Ovary (tissue), 3 donors: ENCODE results near the gene ATP1A2.

Source experiments
- EP300 ChIP-seq: sonication (generic); formaldehyde crosslinking; IDR thresholded peaks from one replicate; pipeline ENCODE4 v1.6.1; 2017; ENCODE audit warnings: antibody characterized with exemption
- POLR2A ChIP-seq: fragments of 450-650 bp; IDR thresholded peaks from one replicate; pipeline ENCODE4 v1.6.1; 2017; ENCODE audit warnings: antibody characterized with exemption, mild to moderate bottlenecking, moderate library complexity
- TF ChIP-seq, protein P1 (sequence below), 3 donors: fragments of 450-650 bp in 2 of 3; fragments of 200-600 bp in 1 of 3; IDR thresholded peaks; one replicate each; pipeline versions ENCODE4 v1.5.1 to v1.8.0; 2016 to 2022; ENCODE audit warnings: antibody characterized with exemption in 3 of 3, mild to moderate bottlenecking in 1 of 3
- donor health status: DM: no; HTN: no; CAD: no.

DNA sequence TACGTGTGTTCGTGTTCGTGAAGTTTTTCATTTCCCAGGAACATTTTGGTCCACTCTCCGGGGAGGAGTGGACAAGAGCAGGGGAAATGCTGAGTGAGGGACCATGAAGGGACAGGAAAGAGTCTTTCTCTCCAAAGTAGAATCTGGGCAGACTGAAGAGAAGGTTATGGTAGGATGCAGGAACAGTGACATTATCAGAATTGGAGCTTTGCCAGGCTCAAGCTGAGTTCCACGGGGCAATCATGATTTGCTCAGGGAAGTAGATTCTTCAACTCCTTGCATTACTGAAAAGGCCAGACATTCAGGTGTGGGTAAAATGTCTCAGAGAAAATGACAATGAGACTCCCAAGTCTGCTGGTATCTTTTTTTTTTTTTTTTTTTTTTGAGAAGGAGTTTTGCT is 52.5 kb downstream of the ATP1A2 start:
- TF ChIP-seq, protein P1, sequence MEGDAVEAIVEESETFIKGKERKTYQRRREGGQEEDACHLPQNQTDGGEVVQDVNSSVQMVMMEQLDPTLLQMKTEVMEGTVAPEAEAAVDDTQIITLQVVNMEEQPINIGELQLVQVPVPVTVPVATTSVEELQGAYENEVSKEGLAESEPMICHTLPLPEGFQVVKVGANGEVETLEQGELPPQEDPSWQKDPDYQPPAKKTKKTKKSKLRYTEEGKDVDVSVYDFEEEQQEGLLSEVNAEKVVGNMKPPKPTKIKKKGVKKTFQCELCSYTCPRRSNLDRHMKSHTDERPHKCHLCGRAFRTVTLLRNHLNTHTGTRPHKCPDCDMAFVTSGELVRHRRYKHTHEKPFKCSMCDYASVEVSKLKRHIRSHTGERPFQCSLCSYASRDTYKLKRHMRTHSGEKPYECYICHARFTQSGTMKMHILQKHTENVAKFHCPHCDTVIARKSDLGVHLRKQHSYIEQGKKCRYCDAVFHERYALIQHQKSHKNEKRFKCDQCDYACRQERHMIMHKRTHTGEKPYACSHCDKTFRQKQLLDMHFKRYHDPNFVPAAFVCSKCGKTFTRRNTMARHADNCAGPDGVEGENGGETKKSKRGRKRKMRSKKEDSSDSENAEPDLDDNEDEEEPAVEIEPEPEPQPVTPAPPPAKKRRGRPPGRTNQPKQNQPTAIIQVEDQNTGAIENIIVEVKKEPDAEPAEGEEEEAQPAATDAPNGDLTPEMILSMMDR (IDR thresholded peaks at IDR 0.05) = no peak
- TF ChIP-seq EP300 = no peak
- no peak for TF ChIP-seq POLR2A
